Measurements from ENCODE around the gene DSCAM. TPM values are rescaled to one million over a fixed set of nuclear protein-coding genes. Genes with fewer than 3 reads are reported as not detected.

Gene DSCAM
- total RNA-seq, 1 donor from 2014 or later: not detected

GRCh38 chr21:40577285-40578043 is 269.5 kb downstream of the DSCAM start:
- Histone ChIP-seq H3K36me3 (no peaks in the 10 kb centered on the region), H3K27me3 (ENCODE audit: low read depth) (peaks cover 18% of the 10 kb centered on the region), H3K9me3 (replicated peaks) (no peaks in the 10 kb centered on the region), H3K27ac (replicated peaks) (no peak overlapping the region), H3K4me3 (no peak overlapping the region), H3K4me1 (no peaks in the 10 kb centered on the region)
- TF ChIP-seq, protein P1, sequence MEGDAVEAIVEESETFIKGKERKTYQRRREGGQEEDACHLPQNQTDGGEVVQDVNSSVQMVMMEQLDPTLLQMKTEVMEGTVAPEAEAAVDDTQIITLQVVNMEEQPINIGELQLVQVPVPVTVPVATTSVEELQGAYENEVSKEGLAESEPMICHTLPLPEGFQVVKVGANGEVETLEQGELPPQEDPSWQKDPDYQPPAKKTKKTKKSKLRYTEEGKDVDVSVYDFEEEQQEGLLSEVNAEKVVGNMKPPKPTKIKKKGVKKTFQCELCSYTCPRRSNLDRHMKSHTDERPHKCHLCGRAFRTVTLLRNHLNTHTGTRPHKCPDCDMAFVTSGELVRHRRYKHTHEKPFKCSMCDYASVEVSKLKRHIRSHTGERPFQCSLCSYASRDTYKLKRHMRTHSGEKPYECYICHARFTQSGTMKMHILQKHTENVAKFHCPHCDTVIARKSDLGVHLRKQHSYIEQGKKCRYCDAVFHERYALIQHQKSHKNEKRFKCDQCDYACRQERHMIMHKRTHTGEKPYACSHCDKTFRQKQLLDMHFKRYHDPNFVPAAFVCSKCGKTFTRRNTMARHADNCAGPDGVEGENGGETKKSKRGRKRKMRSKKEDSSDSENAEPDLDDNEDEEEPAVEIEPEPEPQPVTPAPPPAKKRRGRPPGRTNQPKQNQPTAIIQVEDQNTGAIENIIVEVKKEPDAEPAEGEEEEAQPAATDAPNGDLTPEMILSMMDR (IDR thresholded peaks at IDR 0.05; ENCODE audit: borderline replicate concordance): no peak
- DNase-seq: no peak
- intact Hi-C loops (cut with micrococcal nuclease): no loop called here

DNA sequence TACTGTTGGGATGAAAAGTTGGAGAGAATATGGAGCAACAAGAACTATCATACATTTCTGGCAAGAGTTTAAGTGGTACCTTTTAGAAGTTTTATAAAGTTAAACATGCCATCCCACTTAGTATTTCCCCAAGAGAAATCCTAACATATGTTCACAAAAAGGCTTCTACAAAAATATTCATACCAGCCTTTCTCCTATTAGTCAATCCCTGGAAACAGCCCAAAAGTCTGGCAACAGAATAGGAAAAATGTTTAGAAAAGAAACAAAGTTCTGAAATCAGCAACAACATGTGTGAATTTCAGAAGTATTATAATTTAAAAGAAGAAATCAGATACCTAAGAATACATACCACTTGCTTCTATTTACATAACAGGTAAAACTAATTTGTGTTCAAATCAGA is 271.0 kb downstream of the DSCAM start:
- Histone ChIP-seq H3K36me3 (no peaks in the 10 kb centered on the region), H3K4me1 (no peaks in the 10 kb centered on the region), H3K27me3 (ENCODE audit: low read depth) (peaks cover 18% of the 10 kb centered on the region), H3K4me3 (no peak overlapping the region), H3K9me3 (replicated peaks) (no peaks in the 10 kb centered on the region), H3K27ac (replicated peaks) (no peak overlapping the region)
- no peak for DNase-seq
- TF ChIP-seq, protein P1 (IDR thresholded peaks at IDR 0.05; ENCODE audit: borderline replicate concordance): no peak
- intact Hi-C loops (cut with micrococcal nuclease): no loop called here

DNA sequence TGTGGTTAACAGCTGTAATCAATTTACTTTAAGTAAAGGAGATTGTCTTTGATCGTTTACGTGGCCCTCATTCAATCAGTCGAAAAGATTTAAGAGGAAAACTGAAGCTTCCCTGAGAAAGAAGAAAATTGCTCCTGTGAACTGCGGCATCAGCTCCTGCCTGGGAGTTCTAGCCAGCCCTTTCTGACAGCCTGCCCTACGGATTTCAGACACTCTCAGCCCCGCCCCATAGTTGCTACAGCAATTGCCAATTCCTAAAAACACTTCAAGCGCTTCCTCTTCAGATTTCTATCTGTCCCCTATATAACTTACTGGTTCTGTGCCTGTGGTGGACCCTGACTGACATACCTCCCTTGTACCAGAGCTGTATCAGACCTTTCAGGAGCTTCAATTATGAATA is 277.6 kb downstream of the DSCAM start:
- Histone ChIP-seq H3K4me3 (no peak overlapping the region), H3K27ac (replicated peaks) (no peak overlapping the region), H3K36me3 (no peaks in the 10 kb centered on the region), H3K4me1 (no peaks in the 10 kb centered on the region), H3K9me3 (replicated peaks) (peaks cover 7% of the 10 kb centered on the region), H3K27me3 (ENCODE audit: low read depth) (peaks cover 29% of the 10 kb centered on the region)
- TF ChIP-seq, protein P1 (IDR thresholded peaks at IDR 0.05; ENCODE audit: borderline replicate concordance): no peak
- intact Hi-C loops (cut with micrococcal nuclease): no loop called here
- DNase-seq: no peak

GRCh38 chr21:40568807-40569206 is 278.2 kb downstream of the DSCAM start:
- intact Hi-C loops (cut with micrococcal nuclease): no loop called here
- peaks cover 7% of the 10 kb centered on the region for H3K9me3 ChIP-seq (replicated peaks)
- H3K27ac ChIP-seq (replicated peaks): no peak overlapping the region
- peaks cover 31% of the 10 kb centered on the region for H3K27me3 ChIP-seq (ENCODE audit: low read depth)
- no peaks in the 10 kb centered on the region for H3K4me1 ChIP-seq
- no peaks in the 10 kb centered on the region for H3K36me3 ChIP-seq
- TF ChIP-seq, protein P1 (IDR thresholded peaks at IDR 0.05; ENCODE audit: borderline replicate concordance): no peak
- H3K4me3 ChIP-seq: no peak overlapping the region
- DNase-seq: no peak

DNA sequence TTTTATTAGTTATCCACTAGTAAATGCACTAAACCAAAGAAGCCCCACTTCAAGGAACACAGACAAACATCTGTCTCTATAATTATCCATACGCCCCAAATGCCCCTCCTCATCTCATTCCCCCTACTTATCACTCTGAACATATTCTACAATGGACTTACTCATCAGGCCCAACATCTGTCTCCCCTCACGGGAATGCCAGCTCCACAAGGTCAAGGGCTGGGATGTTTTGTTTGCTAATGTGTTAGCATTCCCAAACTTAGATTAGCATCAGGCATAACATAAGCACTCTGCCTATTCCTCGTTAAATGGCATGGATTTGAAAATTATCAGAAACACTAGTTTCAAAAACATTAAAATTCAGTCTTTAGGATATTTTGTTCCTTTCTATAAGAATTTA is 279.5 kb downstream of the DSCAM start:
- peaks cover 31% of the 10 kb centered on the region for H3K27me3 ChIP-seq (ENCODE audit: low read depth)
- DNase-seq: no peak
- TF ChIP-seq, protein P1 (IDR thresholded peaks at IDR 0.05; ENCODE audit: borderline replicate concordance): no peak
- no peaks in the 10 kb centered on the region for H3K4me1 ChIP-seq
- no peak overlapping the region for H3K4me3 ChIP-seq
- intact Hi-C loops (cut with micrococcal nuclease): no loop called here
- peaks cover 7% of the 10 kb centered on the region for H3K9me3 ChIP-seq (replicated peaks)
- no peaks in the 10 kb centered on the region for H3K36me3 ChIP-seq
- H3K27ac ChIP-seq (replicated peaks): no peak overlapping the region

Measured in left ventricle myocardium inferior (tissue), 1 donor.